Ishikawa (cell line): ENCODE results near the gene RFX4.

Experiments used
- CEBPB ChIP-seq: IDR thresholded peaks from 2 replicates; pipeline ENCODE4 v1.6.1; 2012
- CREB1 ChIP-seq: IDR thresholded peaks from 2 replicates; pipeline ENCODE4 v1.6.1; 2012; ENCODE audit warnings: low read depth
- EGR1 ChIP-seq: IDR thresholded peaks from 2 replicates; pipeline ENCODE4 v1.6.1; 2012
- EP300 ChIP-seq: IDR thresholded peaks from 2 replicates; pipeline ENCODE4 v1.6.1; 2012; ENCODE audit warnings: borderline replicate concordance
- FOXM1 ChIP-seq: IDR thresholded peaks from 2 replicates; pipeline ENCODE4 v1.6.1; 2012; ENCODE audit warnings: low read depth, borderline replicate concordance
- NFIC ChIP-seq: IDR thresholded peaks from 2 replicates; pipeline ENCODE4 v1.6.1; 2012
- RAD21 ChIP-seq: IDR thresholded peaks from 2 replicates; pipeline ENCODE4 v1.6.1; 2012; ENCODE audit warnings: low read depth
- REST ChIP-seq: IDR thresholded peaks from 2 replicates; pipeline ENCODE4 v1.6.1; 2012; ENCODE audit warnings: low read depth, mild to moderate bottlenecking
- TAF1 ChIP-seq: IDR thresholded peaks from 2 replicates; pipeline ENCODE4 v1.6.1; 2012; ENCODE audit warnings: low read depth, mild to moderate bottlenecking
- TCF12 ChIP-seq: IDR thresholded peaks from 2 replicates; pipeline ENCODE4 v1.6.1; 2012; ENCODE audit warnings: low read depth
- TEAD4 ChIP-seq: IDR thresholded peaks from 2 replicates; pipeline ENCODE4 v1.6.1; 2012
- YY1 ChIP-seq: IDR thresholded peaks from 2 replicates; pipeline ENCODE4 v1.6.1; 2012; ENCODE audit warnings: low read depth
- ZBTB7A ChIP-seq: IDR thresholded peaks from 2 replicates; pipeline ENCODE4 v1.6.1; 2012; ENCODE audit warnings: low read depth
- TF ChIP-seq, protein P1 (sequence below): IDR thresholded peaks from 2 replicates; pipeline ENCODE4 v1.6.1; 2012
- TF ChIP-seq, protein P2 (sequence below): IDR thresholded peaks from 2 replicates; pipeline ENCODE4 v1.6.1; 2012

Gene RFX4

DNA sequence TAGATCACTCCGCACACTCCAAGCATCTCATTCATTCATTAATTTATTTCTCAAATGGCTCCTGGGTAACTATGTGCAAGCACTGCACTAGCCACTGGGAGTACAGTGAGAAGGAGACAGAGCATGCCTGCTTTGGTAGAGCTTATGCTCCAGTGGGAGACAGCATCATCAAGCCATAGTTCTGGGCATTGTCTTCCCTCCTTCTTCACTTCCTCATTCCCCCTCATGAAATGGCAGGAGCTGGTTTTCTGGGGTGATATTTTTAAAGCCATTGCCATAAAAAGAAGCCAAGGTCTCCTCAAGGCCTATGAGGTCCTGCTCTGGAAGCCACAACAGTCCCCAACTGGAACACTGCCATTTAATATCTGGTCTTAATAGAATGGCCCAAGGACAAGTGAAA, 171.5 kb downstream of the RFX4 start:
- no peak for TF ChIP-seq YY1
- TF ChIP-seq FOXM1, result no peak
- TF ChIP-seq TEAD4, result no peak
- no peak for TF ChIP-seq RAD21
- TF ChIP-seq, protein P1, sequence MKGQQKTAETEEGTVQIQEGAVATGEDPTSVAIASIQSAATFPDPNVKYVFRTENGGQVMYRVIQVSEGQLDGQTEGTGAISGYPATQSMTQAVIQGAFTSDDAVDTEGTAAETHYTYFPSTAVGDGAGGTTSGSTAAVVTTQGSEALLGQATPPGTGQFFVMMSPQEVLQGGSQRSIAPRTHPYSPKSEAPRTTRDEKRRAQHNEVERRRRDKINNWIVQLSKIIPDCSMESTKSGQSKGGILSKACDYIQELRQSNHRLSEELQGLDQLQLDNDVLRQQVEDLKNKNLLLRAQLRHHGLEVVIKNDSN, result no peak
- TF ChIP-seq TCF12, result no peak
- TF ChIP-seq, protein P2, sequence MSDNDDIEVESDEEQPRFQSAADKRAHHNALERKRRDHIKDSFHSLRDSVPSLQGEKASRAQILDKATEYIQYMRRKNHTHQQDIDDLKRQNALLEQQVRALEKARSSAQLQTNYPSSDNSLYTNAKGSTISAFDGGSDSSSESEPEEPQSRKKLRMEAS, result no peak

GRCh38 chr12:106757623-106758348, 175.0 kb downstream of the RFX4 start:
- TF ChIP-seq ZBTB7A, result no peak
- no peak for TF ChIP-seq TCF12
- TF ChIP-seq, protein P1, result no peak

DNA sequence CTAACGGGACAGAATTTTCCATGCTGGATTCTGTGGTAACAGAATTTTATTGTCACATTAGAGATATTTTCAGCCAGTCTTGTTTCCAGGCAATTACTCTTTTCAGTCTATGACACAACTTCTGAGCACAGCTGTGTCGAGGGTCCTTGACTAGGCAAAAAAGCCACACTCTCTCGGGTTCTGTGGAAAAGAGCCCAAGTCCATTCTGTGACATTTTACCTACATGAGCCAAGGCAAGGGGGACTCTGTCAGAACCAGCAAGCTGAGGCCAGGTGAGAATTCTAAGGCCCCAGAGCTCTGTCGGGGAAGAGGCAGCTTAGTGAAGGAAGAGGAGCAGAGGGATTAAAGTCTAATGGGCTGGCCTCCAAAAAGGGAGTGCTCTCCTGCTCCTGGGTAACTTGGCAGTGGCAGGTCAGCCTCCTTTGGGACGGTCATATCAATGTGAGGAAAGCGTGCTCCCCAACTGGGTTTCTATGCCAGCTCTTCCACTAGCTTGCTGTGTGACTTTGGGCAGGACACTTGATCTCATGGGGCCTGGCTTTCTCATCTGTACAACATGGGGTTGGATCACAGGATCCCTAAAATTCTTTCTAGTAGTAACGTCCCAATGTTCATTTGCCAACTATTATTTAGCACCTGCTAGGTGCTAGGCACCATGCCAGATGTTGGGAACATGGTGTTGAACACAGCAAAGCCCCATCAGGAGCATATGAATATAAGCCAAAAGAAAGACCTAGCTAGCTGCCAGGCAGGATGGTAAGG, 175.7 kb downstream of the RFX4 start:
- TF ChIP-seq CEBPB (no peak), ZBTB7A (no peak), TAF1 (no peak), TEAD4 (no peak), FOXM1 (no peak), TCF12 (no peak), CREB1 (no peak), NFIC (no peak), REST (no peak), RAD21 (no peak), EGR1 (no peak), YY1 (no peak), EP300 (no peak)
- TF ChIP-seq, protein P2, result no peak

GRCh38 chr12:106759526-106760183, 176.9 kb downstream of the RFX4 start:
- TF ChIP-seq, protein P1, result no peak
- no peak for TF ChIP-seq REST
- no peak for TF ChIP-seq YY1
- TF ChIP-seq, protein P2, result no peak
- TF ChIP-seq TAF1, result no peak
- no peak for TF ChIP-seq EGR1
- TF ChIP-seq CEBPB, result no peak
- TF ChIP-seq RAD21, result no peak

- TF ChIP-seq TCF12, result no peak
Measured at GRCh38 chr12:106760184-106760531, 177.4 kb downstream of the RFX4 start.
